ENCODE measurements around the gene MAOB.
A peak's percentile ranks its signal among the peaks of the same experiment; 100 is the strongest.
"Not testable (repeated sequence)": the region's sequence is repeated elsewhere in the genome, so short reads cannot be mapped to it uniquely, and the experiment has no call there.

Gene MAOB

GRCh38 chrX:43882294-43882681, at the start of gene MAOB:
Gene MAOB, minus strand, starts transcription at chrX:43882450. Its CDS starts 151 bp downstream, at chrX:43882299.
- no peak for DNase-seq

DNA sequence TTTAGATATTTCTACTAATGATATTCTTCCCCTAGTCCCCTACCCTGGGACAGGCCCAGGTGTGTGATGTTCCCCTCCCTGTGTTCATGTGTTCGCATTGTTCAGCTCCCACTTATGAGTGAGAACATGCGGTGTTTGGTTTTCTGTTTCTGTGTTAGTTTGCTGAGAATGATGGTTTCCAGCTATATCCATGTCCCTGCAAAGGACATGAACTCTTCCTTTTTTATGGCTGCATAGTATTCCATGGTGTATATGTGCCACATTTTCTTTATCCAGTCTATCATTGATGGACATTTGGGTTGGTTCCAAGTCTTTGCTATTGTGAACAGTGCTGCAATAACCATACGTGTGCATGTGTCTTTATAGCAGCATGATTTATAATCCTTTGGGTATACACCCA, 39.8 kb upstream of the MAOB start:
- DNase-seq: not testable (repeated sequence)

- DNase-seq: not testable (repeated sequence)
These were observed 28.5 kb upstream of the MAOB start for GRCh38 chrX:43910772-43911171.

- no peak for DNase-seq
These were observed 27.8 kb upstream of the MAOB start for GRCh38 chrX:43910012-43910411.

- DNase-seq: no peak
These were observed 26.9 kb upstream of the MAOB start for GRCh38 chrX:43909141-43909540.

DNA sequence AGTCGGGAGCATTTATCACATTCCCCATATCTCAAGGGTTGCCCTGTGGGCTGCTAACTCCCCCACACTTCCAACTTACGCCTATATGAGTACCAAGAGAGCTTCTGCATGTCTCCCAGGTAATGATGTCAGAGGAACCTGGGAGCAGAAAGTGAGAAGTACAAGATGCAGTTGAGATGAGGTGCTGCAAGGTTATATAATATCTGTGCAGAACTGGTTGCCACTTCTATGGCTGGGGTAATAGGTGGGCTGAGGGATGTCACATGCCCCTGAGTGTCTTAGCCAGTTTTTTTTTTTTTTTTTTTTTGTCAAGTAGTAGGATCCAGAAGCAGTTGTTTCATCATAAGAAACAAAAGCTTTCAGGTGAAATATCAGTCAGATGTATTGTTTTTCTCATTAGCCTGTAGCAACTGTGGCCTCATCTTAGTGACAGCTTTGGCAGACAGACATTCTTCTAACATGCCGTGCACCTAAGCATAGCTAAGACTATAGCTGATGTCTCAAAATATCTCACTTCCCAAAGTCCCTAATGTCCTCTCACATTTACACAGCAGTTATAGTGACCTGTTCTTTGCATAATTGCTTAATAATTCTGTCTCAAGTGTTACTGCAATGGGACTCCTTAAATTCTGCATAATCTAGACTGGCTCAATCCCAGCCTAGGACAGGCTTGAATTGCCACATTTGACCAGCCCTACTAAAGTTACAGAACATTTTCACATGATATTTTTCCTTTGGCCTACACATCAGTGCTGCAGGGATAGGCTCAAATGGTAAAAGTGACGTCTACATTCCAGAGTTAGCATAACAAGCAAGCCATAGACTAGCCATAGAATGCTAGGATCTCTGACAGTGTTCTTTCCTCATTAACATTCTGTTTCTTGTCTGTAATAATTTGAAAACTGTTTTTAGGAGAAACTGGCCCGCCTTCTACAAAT, 17.9 kb upstream of the MAOB start:
- DNase-seq: no peak

DNA sequence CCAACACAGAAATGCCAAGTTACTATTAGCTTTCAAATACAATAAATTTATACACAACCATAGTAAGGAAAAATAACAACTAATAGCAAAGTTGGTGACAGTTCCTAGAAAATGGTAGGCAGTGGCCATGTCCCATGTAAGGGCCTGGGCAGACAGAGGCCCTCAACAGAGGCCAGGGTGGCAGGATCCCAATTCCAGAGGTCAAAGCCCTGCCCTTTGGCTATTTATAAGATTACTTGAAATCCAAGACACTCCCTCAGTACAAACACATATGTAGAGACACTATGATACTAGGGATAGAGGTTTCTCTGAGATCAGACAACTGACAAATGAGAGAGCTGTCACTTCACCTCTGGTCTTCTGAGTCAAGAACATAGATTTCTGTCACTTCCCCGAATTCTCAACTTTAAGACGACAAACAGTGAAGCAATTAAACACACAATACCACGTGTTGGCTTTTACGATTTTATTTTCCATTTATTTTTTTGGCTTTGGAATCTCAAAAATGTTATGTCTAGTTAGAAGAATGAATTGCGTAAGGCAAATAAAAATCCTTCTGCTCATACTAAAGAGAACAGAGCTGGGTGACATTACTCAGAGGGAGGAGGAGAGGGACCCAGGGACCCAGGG, 16.3 kb upstream of the MAOB start:
- no peak for DNase-seq

GRCh38 chrX:43897290-43897689, 15.0 kb upstream of the MAOB start:
- DNase-seq: no peak

DNA sequence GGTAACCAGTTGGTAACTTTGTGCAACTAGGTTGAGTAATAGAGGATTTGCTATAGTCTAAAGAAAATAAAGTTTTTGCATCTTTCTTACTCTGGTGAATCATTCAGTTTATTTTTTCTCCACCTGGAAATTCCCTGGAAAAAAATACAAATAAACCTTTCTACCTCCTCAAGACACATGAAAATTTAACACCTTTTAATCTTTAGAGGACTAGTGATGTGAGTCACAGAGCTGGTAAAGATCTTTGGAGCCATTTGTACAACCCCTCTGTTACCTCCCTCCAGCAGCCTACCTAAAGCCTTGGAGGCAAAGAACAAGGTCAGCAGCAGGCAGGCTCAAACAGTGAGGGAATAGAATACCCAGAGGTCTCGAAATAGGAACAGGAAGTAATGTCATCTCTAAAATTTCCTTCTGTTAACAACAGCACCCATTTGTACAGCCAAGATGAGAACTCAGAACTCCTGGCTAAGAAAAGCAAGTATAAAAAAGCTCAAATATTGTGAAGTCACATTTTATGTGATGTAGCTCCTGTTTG, 10.2 kb upstream of the MAOB start:
- DNase-seq: no peak

GRCh38 chrX:43885617-43886016, 3.4 kb upstream of the MAOB start:
- DNase-seq: no peak

GRCh38 chrX:43881410-43882293, 598 bp downstream of the MAOB start:
- DNase-seq: no peak

DNA sequence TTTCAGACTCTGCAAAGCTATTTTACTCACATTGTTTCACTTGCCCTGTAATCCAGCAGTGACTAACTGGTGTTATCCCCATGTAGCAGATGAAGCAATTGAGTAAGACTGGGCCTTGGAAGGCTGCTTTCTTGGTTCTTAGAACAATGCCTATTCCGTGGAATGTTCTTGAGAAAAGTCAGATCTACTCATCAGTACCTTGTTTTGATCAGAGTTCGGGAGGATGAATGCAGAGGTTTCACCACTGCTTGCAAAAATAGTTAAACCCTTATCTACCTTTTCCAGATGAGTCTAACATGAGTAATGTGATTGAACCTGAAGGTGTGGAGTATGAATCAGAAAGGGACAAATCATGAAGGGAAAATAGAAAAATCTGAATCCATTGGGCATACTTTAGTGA, 1.8 kb downstream of the MAOB start:
- DNase-seq: no peak

DNA sequence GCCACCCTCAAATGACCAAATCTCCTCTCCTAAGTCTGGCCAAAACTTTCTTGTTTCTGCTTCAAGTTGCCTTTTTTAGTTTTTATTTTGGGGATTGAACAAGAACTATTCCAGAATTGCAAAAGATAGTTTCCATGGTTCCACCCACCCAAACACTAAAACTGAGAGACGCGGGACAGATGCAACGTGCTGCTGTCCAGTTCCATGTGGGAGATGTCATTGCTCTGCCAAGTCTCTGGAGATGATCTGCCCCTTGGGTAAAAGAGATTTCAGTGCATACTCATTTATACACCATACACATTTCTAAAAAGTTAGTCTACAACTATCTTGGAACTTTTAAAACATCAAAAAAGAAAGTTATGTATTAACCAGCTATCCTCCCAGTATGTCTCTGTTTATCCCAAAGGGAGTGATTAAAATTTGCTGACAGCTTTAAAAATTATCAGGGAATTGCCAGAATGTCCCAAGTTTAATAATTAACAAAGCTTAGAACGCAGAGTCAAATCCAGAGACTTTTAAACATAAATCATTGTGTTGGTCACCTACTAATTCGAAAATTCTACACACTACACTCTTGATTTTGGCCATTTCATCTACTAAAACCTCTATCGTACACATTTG, 3.2 kb downstream of the MAOB start:
- no peak for DNase-seq

GRCh38 chrX:43876680-43877079, 5.6 kb downstream of the MAOB start:
- DNase-seq: no peak

- DNase-seq: no peak
These were observed 11.4 kb downstream of the MAOB start for GRCh38 chrX:43870758-43871419.

- DNase-seq: no peak
These were observed 12.2 kb downstream of the MAOB start for GRCh38 chrX:43870011-43870410.

DNA sequence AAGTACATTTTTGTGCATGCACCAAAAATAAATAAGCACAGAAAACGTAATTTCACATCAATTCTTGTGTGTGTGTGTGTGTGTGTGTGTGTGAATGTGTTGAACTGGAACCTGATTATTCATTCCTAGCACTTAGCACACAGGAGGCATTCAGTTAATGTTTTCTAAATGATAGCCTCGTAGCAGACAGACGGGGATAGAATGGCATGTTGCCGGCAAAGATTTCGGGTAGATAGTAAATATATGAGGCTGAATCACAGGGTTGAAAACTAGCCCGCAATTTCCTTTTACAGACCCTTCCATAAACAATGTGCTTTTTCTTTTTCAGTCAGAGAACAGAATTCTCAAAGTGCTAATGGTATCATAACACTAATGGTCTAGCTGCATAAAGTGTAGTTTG, 13.5 kb downstream of the MAOB start:
- peak in 1 of 2 experiments; percentile 30 for DNase-seq

DNA sequence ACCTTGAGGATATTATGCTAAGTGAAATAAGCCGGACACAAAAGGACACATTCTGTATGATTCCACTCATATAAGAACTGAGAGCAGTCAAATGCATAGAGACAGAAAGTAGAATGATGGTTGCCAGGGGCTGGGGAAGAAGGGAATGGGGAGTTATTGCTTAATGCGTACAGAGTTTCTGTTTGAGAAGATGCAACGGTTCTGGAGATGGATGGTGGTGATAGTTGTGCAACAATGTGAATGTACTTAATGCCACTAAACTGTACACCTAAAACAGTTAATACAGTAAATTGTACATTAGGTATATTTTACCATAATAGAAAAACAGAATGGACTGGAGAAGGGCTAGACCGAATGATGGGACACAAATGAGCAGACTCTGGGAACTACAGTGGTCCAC, 15.8 kb downstream of the MAOB start:
- DNase-seq: no peak

- DNase-seq: no peak
These were observed 16.5 kb downstream of the MAOB start for GRCh38 chrX:43865791-43866190.

DNA sequence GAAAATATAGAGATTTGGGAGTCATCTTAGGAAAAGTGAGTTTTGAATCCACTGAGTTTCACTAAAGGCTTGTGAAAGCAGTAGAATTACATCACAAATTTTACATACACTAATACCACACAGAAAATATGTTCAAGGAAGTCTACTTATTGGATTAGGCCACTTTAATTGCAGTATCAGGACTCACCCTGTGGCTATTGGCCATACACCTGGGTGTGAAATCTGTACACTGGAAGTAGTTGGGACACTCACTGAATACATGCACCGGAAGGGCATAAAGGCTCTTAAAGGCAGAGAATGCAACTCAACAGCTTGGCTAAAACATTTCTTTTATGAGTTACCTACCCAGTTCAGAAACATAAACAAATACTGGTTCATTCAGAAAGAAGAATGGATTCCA, 19.8 kb downstream of the MAOB start:
- no peak for DNase-seq

- DNase-seq: no peak
These were observed 20.5 kb downstream of the MAOB start for GRCh38 chrX:43861750-43862149.

All from NCI-H2081 (cell line).